ENCODE data around the gene NAP1L4.

The NAP1L4 gene

DNA sequence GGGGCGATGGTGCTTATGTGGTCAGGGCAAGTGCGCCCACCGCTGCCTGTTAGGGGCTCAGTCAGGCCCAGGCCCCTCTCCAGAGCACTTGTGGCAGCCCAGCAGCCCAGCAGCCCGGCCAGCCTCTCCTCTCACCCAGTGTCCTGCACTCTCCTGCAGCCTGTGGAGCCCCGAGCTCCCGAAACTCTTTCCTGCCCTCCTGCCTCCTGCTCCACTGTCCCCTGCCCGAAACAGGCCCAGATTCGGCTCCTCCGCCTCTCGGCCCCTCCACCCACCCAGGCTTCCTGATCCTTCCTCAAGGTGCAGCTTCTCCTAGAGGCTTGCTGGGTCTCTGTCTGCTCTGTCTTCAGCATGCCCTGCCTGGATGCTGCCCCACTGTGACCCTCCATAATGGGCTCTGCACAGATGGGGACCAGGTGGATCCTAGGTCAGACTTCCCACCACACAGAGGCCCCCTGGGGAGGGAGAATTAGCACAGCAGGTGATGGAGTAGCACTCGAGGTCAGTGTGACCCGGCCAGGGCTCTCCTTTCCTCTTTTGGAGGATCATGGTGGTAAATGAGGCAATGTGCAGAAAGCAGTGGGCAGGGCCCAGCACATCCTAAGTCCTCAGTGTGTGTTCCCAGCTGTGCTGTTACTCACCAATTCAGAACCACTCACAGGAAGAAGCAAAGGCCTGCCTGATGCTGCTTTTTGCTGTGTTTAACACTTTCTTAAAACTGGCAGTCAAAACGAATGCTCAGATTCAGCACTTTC is 18.6 kb upstream of the NAP1L4 start:
- FAIRE-seq = no peak

DNA sequence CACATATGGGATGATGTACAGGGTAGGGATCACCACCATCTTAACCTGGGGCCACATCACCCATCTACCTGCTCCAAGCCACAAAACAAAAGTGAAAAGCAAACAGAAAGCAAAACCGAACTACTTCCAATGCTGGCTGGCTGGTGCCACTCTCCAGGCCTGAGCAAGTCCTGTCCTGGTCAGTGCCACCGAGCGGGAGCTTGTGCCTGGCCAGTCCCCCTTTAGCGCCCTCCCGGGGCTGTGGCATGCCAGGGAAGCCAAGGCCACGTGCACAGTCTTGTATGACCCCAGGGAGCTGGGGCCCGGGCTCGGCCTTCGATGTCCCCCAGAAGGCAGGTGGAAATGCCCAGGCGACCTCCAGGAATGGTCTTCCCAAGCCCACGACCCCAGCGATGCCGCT is 17.9 kb upstream of the NAP1L4 start:
- no peak for FAIRE-seq

DNA sequence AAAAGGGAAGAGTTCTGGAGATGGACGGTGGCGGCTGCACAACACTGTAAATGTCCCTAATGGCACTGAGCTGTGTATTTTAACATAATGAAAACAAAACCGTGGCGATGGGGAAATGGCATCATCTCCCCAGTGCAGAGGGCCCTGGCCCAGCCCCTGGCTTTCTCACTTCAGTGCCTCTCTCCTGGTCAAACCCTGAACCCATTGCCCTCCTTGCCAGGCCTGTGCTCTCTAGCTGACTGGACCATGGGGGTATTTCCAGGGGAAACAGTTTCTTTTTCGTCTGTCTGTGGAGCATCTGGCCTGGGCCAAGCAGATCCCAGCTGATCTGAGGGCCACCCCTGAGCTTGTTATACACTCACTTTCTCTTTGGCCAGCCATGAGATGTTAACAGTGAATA is 17.4 kb upstream of the NAP1L4 start:
- FAIRE-seq = no peak

GRCh38 chr11:3008746-3009336 is 16.7 kb upstream of the NAP1L4 start:
- FAIRE-seq = no peak

- no peak for FAIRE-seq
These were observed 15.4 kb upstream of the NAP1L4 start for GRCh38 chr11:3007404-3008010.

DNA sequence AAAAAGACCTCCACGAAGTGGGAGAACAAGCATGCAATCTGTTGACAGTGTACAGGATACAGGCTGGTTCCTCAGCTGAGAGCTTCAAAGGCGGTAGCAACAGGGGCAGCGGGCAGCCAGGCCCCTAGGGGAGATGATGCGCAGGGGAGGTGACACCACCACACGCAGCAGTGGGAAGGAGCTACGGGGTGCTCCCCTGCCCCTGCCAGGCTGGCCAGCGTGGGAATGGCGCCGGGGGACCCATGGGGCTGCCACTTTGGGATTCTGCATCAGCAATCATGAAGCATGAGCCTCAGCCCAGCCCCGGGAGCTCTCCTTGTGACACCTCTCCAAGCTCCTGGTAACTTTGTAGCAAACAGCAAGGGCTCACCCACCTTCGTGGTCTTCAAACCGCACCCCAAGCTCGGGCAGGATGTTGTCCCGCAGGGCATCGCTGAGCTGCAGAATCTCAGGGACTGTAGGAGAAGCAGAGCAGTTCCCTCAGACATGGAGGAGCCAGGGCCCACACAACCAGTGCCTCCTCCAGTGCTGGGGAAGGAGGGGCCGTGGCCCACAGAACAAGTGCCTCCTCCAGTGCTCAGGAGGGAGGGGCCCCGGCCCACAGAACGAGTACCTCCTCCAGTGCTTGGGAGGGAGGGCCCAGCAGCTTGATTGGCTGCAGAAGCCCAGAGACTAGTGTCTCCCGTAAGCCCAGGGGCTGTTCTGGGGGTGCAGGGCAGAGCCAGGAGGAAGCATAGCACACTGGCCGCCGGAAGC is 14.6 kb upstream of the NAP1L4 start:
- FAIRE-seq = no peak

DNA sequence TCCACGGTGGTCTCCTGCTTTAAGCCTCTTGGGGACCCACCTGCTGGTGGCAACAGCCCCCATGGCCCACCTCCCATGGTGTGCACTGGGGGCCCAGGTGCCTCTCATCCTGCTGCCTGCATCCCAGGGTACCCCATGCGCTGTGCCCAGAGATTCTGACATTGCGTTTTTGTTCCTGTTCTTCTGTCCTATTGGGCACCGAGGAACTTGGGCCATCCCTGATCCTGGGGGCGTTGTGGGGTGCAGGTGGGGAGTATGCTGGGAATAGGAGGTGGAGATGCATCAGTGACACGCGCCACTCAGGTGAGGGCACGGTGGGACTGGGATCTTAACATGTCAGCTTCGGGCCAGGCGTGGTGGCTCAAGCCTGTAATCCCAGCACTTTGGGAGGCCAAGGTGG is 12.4 kb upstream of the NAP1L4 start:
- FAIRE-seq = no peak

DNA sequence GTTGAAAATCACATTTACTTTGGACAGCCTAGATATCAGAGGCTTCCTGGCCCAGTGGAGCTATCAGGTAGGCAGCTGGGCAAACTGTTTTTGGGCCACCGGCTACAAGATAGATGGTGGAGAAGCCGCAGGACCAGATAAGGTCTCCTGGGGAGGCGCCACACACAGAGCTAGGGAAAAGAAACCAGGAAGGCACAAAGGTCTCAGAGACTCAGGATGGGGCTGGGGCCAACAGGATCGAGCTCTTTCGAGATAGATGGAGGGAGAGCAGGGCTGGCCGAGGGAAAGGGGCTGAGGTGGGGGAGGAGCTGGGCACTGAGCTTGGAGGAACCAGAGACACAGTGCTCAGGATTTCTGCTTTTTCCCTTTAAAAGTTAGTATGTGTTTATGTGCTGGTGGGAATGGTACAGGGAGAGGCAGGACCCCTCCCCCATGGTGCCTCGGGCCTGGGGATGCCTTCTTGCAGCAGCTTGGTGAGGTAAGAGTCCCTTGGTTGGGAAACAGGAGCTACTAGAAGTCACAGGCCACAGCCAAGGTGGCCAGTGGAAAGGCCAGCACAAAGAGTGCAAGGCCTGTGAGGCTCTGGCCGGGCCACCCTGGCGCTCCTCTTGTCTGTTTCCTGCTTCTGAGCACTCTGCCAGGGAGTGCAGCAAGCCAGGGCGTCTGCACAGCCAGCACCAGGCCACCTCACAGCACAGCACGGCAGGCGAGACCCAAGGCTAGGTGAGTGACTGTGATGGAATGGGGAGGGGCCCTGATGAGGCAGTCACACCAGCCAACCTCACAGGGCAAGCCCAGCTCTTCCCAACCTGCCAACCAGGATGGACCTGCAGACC is 11.5 kb upstream of the NAP1L4 start:
- FAIRE-seq = no peak

- FAIRE-seq = no peak
These were observed 10.7 kb upstream of the NAP1L4 start for GRCh38 chr11:3002871-3003270.

GRCh38 chr11:3002351-3002861 is 10.3 kb upstream of the NAP1L4 start:
- FAIRE-seq = no peak

GRCh38 chr11:3001496-3001895 is 9.4 kb upstream of the NAP1L4 start:
- no peak for FAIRE-seq

GRCh38 chr11:3000032-3000961 is 8.2 kb upstream of the NAP1L4 start:
- FAIRE-seq = no peak

- FAIRE-seq = no peak
These were observed 7.4 kb upstream of the NAP1L4 start for GRCh38 chr11:2999464-2999998.

GRCh38 chr11:2998073-2998850 is 6.1 kb upstream of the NAP1L4 start:
- no peak for FAIRE-seq

DNA sequence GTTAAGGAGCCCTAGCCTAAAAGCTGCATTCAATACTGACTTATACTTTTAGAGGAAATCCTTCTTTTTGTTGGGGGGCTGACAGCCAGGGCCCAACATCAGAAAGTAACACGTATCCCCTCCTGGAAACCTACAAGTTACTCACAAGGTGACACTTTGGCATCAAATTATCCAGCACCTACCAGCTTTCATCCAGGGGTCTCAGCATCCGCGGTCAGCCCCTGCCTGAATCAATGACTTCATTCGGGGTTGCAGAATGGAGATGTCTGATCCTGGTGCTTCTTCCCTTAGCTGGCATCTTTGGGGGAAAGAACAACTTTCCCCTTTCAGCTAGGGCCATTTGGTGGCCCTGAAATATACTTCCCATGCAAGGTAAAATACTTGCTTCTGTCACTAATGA is 5.3 kb upstream of the NAP1L4 start:
- no peak for FAIRE-seq

- no peak for FAIRE-seq
These were observed 4.8 kb upstream of the NAP1L4 start for GRCh38 chr11:2996976-2997375.

GRCh38 chr11:2995893-2996554 is 3.9 kb upstream of the NAP1L4 start:
- no peak for FAIRE-seq

- FAIRE-seq = no peak
These were observed 3.0 kb upstream of the NAP1L4 start for GRCh38 chr11:2995031-2995561.

DNA sequence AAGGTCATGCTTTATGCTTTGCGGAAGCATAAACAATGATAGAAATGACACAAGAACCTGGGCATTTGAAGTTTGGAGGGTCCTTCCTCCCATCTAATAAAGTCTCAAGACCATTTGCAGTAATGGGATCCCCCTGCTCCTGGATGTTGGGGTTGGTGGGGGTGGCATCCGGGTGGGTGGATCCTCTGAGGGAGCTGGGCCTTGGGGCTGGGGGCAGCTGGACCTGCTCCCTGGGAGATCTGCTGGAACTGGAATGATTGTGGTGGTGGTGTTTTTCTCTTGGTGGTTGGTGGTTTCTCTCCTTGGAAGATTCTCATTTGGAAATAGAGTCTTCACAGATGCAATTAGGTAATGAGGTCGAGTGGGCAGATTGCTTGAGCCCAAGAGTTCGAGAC is 2.2 kb upstream of the NAP1L4 start:
- FAIRE-seq = no peak

DNA sequence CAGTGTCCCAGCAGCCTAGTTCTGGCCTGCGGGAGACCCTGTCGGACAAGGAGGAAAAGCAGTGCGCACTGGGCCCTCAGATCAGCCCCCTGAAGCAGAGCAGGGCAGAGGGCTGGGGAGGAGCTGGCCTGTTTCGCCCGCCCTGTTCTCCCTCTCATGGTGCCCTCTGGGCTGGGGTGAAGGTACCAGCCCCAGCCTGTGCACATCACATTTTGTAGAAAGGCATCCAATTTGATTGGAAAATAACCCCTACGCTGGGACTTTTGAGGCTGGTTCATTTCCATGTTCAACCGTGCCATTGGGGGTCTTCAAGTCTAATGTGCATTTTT is 832 bp upstream of the NAP1L4 start:
- FAIRE-seq = no peak
